ENCODE results near the gene DNAH11.
"Not testable (repeated sequence)": the region's sequence is repeated elsewhere in the genome, so short reads cannot be mapped to it uniquely, and the experiment has no call there.

Gene DNAH11

DNA sequence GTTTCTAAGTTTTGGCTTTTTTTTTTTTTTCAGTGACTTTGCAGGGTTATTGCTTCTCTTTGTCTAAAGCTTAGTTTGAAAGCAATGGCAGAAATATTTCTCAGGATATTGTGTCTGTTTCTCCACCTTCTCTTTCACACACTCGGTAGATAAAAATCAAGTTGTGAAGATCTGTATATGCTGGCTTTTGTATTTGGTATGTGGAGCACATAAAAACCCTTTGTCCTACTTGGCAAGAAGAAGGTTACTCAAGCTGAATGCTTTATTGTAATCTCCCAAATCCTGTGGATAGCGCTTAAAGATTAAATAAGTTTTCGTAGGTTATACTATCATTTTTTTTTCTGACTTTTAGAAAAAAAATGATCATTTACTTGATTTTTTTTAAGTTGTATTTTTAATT is 230.5 kb downstream of the DNAH11 start:
- no peak for ATAC-seq

DNA sequence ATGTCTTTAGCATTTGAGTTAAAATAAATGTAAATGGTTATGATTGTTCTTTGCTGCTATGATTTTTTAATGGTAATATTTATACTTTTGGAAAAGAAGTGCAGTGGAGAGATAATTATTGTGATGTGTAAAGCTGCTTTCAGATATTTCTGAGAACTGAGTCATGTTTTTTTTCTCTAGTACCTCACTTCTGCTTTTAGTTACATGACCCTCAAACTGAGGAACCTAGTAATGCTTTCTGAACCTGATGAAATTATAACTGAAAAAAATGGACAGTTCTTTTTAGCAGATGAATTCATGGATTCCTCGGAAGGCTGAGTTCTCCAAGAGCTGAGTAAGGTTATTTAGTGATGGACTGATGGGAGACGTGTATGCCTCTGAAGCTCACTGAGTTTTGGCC is 235.1 kb downstream of the DNAH11 start:
- ATAC-seq, result no peak

DNA sequence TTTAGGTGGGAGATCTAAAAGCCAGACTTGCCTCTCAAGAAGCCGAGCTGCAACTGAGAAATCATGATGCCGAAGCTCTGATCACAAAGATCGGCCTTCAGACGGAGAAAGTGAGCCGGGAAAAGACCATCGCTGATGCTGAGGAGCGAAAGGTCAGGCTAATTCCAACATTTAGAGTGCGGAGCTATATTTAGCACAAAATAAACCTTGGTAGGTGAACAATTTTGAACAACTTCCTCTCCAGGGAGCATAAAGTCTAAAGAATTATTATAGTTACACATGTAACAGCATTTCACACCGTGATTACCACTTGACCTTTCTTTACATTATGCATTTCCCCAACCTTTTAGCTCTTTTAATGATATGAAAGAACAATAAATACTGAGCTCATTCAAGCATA is 236.1 kb downstream of the DNAH11 start:
- ATAC-seq, result no peak

DNA sequence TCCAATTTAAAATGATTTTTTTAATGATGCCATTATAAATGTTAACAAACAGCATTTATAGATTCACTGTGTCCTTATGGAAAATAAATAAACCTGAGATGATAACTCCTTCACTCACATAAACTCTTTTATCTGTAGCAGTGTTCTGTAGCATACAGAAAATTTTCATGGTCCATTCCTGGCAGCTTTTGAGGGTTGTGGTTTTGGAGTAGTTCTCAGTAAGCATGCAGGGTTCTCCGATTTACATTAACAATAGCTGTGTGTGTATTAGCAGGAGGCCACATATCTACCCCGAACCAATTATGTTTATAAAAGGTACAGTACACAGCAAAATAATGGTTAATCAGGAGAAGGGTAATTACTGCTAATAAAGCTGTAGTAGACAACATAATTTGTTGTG is 240.2 kb downstream of the DNAH11 start:
- no peak for ATAC-seq

DNA sequence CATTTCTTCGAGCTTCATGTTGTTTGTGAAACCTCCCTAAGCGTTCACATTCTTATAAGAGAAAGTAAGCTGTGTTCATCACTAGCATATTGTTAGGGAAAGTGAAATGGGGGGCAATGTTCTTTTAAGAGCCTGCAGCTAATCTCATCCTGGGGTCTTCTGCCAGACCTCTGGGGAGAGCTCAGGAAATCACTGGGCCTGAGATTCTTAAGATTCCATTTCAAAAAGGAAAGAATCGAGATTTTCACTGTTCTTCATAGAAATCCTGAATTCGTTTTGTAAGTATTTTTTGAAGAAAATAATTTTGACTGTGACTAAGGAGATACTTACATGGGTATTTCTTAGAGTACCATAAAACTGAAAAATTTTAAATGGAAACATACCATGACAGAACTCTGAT is 242.2 kb downstream of the DNAH11 start:
- no peak for ATAC-seq

DNA sequence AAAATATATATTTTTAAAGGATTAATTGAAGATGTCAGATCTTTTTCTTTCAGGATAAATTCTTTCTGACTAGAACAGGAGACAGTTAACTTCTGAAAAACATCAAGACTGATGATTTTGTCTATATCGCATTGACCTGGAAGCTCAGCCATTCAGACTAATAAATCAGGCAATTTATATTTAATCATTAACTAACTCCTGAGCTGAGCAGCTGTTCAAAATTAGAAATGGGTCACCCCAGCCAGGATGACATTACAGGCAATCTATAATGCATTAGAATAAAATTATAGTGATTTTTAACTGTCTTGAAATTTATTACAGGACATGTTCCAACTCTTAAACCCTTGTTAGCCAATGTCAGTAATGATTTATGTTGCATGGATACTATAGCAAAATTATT is 263.0 kb downstream of the DNAH11 start:
- no peak for ATAC-seq

DNA sequence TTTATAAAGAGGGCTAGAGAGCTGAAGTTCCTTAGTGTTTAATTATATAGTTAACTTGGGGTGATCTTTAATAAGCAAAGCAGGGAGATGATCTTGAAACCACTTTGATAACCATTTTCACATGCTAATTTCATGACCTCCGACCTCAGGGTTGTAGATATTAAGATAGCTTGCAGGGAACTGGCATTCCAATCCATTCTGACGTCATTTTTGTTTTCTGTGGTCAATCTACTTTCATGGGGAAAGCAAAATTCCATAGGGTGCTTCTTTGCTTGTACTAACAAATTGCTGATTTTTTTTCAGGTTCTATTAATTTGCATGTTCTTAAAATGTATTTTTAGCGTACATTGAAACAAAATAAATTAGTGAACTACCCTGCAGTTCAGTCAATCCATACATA is 263.5 kb downstream of the DNAH11 start:
- ATAC-seq, result no peak

DNA sequence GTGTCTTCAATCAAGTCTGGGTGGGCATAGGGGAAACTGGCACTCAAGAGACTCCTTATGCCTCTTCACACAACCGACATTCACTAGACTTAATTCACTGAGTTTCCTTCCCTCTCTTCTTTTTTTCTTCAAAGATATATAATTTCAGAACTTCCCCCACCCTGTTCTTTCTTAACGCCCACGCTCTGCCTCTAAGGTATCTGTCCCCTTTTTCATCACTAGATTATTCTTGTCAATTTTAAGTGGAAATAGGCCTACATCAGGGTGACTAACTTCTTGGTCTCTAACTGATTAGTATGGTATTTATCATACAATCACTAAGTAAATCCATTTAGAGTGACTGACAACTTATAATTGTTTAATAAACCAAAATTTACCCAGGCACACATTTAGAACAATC is 276.2 kb downstream of the DNAH11 start:
- ATAC-seq, result peak; percentile 17 to 27

DNA sequence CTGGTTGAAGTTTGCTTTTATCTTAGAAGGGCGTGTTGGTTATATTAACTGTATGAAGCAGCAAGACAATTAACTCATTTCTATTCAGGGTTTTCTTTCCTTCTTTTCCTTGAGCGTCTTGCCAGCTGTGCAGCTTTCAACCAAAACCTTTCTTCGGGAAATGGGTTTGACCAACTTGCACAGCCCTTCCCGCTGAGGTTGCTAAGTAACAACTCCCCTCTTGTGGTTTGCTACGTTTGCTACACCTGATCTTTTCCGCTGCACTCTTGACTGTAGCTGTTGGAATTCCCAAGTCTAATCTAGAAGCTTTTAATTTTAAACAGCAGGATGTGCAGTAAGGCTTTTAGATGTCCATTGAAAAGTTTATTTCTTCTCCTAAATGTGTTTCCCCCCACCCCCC is 286.0 kb downstream of the DNAH11 start:
- no peak for ATAC-seq

DNA sequence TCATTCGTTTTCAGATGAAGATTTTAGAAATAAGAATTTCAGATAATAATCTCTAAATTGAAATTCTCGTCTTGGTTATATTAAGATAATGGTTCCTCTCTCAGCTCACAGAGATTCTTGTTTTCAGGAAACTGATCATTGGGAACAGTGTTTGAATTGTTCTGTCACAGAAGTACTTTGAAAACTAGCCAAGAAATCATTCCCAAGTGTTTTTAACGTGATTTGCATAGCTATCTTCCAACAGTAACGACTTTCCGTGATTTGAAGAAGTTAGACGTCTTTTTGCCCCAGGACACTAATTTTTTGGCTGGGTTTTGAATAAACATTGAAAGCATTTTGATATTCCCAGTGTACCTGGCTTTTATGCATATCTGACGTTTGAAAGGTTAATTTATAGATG is 286.9 kb downstream of the DNAH11 start:
- ATAC-seq, result no peak

DNA sequence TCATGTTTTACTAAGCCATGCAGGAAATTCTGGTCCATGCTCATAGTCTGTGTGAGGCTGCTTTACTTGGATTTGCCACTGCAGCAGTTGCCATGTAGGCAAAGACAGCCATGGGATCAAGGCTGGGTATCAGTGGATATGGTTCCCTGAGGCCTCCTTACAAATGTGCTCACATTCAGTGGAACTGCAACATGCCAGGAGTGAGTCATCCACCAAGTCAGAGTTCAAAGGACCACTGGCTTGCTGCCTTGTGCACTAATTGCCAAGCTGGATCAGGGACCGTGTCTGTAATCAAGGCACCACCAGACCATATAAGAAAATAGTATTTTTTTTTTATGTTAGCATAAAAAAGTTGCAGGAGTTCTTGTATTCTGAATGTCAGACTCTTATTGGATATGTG is 301.9 kb downstream of the DNAH11 start:
- no peak for ATAC-seq

DNA sequence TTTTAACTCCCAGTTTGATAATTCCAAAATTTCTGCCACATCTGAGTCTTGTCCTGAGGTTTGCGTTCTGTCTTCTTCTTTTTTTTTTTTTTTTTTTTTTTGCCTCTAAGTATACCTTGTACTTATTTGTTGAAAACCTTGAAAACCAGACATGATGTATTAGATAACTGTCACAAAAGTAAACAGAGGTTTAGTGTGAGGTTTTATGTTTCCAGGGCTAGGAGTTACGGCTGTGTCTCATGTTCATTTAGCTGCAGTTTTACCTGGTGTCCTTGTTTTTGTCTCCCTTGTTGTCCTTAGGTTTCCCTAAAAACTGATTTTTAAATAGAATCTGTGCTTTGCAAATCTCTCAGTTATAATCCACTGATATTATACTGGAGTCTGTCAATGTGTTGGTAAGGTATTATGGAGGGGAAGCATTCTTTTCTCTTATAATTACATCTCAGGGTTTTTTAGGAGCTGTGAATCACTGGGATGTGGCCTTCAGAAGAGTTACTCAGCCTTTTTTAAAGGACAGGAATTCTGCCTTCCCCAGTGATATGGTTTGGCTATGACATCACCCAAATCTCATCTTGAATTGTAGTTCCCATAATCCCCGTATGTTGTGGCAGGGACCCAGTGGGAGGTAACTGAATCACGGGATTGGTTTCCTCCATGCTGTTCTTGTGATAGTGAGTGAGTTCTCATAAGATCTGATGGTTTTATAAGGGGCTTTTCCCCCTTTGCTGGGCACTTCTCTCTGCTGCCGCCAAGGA is 307.9 kb downstream of the DNAH11 start:
- ATAC-seq, result no peak

DNA sequence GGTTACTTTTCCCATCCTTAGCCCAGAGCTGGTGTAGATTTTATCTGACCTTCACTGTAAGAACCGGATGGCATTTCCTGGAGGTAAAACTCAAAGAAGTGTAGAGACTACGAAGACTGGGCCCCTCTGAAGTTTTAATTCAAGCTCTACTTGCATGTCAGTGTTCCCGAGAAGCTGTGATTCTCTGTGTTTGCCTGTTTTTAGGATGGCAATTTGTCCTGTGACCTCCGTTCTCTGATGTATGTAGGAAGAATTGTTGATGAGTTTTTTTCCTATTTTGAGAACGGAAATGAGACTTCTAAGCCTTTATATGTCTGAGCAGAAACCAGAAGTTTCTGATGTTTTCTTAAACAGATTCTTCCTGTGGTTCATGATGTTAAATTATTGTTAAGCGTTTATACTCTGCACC is 308.7 kb downstream of the DNAH11 start:
- ATAC-seq, result no peak

DNA sequence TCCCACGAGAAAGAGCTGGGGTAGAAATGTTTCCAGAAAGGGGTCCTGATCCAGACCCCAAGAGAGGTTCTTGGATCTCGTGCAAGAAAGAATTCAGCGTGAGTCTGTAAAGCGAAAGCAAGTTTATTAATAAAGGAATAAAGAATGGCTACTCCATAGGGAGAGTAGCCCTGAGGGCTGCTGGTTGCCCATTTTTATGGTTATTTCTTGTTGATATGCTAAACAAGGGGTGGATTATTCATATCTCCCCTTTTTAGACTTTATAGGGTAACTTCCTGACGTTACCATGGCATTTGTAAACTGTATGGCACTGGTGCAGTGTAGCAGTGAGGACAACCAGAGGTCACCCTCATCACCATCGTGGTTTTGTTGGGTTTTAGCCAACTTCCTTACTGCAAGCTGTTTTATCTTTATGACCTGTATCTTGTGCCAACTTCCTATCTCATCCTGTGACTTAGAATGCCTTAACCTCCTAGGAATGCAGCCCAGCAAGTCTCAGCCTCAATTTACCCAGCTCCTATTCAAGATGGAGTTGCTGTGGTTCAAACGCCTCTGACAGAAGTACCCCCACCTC is 322.9 kb downstream of the DNAH11 start:
- not testable (repeated sequence) for ATAC-seq

DNA sequence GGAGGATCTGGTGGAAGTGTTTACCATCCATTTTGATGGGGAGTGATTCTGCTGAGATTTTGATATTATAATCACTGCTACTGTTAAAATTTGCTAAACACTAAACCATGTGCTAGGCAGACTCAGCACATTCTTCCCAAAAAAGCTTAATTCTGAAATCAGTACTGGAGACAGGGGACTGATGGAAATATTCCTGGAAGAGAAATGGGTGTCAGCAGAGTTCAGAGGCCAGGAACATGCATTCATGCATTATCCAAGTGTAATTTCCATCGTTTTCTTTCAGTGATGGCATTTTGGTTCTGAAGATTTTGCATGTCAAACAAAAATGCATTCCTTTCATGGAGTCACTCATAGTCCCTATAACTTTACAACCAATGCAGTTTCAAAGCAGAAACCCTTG is 323.9 kb downstream of the DNAH11 start:
- no peak for ATAC-seq

DNA sequence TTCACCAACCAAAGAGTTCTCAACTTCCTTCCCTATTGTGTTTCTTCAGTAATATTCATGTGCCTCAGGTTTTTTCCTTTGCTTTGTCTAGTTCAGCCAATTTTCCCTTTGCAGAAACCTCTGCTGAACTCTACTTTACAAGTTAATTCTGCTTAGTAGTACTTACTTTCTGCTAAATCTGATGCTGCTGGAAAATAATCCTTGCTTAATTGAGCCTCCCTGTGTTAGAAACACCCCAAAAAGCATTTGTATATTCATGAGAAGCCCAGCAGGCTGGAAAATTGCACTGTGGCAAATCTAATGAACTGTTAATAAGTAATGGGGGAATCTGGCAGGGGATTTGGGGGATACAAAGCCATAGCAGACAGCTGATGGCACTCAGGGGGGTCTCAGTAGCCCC is 324.4 kb downstream of the DNAH11 start:
- ATAC-seq, result no peak

DNA sequence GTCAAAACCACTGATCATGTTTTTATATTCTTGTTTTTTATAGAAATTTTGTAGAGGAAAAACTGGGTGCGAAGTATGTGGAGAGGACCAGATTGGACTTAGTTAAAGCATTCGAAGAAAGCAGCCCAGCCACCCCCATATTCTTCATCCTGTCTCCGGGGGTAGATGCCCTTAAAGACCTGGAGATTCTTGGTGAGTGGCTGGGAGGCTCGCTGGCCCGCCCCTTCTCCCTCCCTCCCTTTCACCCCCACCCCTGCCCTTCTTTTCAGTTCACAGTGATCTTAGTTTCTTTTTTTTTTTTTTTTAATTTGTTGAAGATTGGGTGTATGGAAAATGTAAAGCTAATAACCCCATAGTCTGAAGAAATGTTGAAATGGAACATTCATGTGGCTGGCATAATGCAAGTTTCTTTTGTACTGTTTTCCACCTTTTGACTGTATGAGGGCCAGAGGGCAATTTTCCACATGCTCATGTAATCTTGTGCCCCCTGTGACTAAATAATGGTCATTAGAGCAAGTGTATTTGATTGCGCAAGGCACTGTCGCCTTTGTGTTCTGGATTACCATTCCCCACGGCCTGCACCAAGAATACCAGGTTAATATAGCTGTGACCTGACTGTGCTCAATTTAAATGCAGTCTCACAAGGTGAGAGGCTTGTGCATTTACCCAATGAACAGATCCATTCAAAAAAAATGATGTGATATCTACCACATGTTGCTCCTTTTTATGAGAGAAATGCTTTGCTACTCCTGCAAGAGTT is 325.2 kb downstream of the DNAH11 start:
- ATAC-seq, result no peak

DNA sequence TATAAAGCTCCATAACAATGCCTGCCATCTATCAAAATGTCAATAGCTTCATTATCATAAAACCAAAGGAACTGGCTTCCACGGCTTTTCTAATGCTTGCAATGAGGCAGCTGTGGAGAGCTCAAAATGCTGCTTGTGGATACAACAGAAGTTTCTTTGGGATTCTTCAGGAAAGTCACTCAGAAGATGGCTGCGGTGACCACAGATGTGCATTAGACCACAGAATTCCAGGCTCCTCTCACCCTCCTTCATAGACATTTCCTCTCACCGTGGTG is 325.7 kb downstream of the DNAH11 start:
- ATAC-seq, result no peak

DNA sequence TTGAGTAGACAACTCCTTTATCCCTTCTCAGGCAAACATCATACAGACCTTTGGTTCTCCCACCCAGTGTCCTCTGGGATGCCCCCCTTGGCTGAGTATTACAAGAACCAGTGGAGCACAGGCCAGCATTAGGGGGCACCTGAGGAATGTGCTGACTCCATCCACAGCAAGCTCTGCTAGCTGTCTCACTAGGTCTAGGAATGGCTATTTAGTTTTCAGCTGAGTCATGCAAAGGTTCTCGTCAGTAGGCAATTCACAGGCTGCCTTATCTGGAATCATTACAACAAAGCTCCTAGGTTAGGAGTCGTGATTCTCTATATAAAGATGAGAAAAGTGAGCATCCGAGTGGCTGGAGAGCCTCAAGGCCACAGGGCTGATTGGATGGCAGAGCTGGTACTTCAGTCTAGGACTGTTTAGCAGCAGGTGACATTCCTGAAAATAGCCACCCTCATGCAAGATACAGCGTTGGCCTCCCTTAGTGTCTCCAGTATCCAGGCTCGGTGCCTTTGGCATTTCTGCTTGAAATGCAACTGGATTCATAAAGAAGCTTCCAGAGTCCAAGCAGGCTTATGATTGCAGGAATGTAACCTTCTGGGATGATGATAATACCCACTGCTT is 327.1 kb downstream of the DNAH11 start:
- ATAC-seq, result no peak

DNA sequence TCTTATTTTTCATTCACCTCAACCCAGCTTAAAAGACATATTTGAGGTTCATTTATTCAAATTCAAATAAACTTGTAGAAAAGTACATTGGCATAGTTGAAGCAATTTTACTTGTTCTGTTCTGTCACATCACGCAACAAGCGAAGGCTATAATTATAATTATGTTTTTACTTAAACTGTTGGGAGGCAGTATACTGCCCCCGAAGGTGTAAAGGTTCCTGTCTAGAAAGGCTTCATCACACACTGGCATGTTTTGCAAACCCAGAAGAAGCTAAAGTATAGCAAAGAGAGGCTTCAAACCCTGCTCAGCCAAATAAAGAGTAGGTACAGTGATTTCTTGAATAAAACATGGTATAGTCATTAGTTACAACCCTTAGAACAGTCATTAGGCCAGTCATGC is 340.2 kb downstream of the DNAH11 start:
- ATAC-seq, result no peak

DNA sequence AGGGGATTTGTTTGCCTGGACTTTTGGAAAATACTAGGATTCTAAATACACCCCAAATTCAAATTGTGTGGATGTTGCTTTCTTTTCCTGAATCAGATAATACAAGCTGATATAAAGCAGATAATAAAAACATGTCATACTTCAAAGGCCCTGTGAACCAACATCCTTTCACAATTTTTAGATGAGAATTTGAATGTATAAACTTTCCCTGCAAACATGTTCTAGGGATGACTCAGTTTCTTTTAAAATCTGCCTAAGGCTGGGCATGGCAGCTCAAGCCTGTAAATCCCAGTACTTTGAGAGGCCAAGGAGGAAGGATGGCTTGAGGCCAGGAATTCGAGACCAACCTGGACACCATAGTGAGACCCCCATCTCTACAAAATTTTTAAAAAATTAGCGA is 340.7 kb downstream of the DNAH11 start:
- ATAC-seq, result not testable (repeated sequence)

DNA sequence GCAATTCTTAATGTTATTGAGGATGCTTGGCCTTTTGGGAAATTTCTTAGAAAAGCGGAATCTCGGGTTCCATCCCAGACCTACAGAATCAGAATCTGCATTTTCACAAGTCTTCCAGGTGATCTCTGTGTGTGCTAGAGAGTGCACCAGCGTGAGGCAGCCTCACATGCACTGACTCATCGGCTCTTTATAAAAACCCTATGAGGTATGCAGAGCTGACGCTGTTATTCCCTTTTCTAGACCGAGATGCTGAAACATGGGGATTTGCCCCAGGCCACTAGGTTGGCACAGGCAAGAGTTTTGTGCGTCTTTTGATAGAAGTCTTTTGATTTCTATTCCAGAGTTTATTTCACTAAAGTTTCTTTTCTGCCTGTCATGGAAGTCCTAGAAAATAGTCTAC is 341.7 kb downstream of the DNAH11 start:
- no peak for ATAC-seq

DNA sequence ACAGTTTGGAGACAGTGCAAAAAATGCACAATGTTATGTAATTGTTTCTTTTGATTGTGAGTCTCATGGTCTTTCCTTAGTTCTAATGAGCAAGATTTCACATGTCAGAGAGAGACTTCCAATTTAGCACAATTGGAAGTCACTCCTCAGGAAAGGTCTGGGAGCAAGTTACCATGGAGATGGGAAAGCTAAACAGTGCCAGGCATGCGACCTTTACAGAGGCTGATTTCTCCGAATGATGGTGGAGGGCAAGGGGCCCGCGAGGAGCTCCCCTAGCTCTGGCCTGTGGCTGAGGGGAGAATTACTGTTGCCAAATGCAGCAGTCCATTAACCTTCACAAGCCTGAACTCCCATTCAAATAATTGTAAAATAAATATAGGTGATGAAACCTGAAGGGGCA is 343.6 kb downstream of the DNAH11 start:
- ATAC-seq, result no peak

DNA sequence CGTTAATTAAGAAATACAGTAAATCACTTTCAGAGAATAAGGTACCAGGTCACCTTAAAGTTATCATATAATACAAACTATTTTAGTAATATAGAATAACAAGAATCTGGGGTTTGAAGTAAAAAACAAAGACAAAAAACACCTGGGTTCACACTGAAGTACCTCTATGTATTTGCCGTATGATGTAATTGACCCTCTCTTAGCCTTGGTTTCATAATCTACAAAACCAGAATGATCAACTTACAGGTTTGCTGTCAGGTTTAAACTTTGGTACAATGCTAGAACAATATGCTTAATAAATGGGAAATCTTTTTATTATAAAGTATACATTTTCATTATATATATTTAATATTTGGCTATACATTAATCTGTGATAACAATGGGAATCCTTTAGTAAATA is 344.5 kb downstream of the DNAH11 start:
- ATAC-seq, result no peak
